Measurements from ENCODE around the gene PXDN. TPM values are rescaled to one million over a fixed set of nuclear protein-coding genes. Genes with fewer than 3 reads are reported as not detected.

Gene PXDN
- total RNA-seq, 2 donors from 2014 or later = 9.5 to 20.0 TPM

DNA sequence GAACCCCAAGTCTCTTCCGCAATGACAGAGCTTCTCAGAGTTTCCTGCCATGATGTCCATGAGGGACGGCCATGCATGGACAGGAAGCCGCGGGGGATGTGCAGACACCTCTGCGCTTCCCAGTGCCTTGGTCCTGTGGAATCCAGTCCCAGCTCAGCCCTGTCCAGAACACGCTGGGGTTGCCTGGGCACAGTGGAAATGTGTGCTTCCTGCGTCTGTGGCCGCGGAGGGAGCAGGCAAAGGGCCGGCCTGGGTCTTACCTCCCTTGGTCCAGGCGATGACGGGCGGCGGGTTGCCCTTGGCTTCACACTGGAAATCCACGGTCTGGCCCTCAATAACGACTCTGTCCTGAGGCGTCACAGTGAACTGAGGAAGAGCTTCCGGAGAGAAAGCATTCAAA lies 79.6 kb downstream of the PXDN start:
- TF ChIP-seq, protein P1, sequence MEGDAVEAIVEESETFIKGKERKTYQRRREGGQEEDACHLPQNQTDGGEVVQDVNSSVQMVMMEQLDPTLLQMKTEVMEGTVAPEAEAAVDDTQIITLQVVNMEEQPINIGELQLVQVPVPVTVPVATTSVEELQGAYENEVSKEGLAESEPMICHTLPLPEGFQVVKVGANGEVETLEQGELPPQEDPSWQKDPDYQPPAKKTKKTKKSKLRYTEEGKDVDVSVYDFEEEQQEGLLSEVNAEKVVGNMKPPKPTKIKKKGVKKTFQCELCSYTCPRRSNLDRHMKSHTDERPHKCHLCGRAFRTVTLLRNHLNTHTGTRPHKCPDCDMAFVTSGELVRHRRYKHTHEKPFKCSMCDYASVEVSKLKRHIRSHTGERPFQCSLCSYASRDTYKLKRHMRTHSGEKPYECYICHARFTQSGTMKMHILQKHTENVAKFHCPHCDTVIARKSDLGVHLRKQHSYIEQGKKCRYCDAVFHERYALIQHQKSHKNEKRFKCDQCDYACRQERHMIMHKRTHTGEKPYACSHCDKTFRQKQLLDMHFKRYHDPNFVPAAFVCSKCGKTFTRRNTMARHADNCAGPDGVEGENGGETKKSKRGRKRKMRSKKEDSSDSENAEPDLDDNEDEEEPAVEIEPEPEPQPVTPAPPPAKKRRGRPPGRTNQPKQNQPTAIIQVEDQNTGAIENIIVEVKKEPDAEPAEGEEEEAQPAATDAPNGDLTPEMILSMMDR (IDR thresholded peaks at IDR 0.05) = no peak
- Histone ChIP-seq H3K4me3 (no peak overlapping the region), H3K9ac (ENCODE audit: low read depth in 2 of 2, low read length in 2 of 2) (no peak overlapping the region), H3K4me1 (no peaks in the 10 kb centered on the region), H3K27me3 (no peaks in the 10 kb centered on the region), H3K36me3 (no peaks in the 10 kb centered on the region), H3K9me3 (no peaks in the 10 kb centered on the region), H3K27ac (no peak overlapping the region)
- peak; percentile 15 for DNase-seq
- intact Hi-C loops (cut with DNase I) = no loop called here

GRCh38 chr2:1664076-1664605 lies 80.2 kb downstream of the PXDN start:
- Histone ChIP-seq H3K36me3 (no peaks in the 10 kb centered on the region), H3K9ac (ENCODE audit: low read depth in 2 of 2, low read length in 2 of 2) (no peak overlapping the region), H3K27me3 (no peaks in the 10 kb centered on the region), H3K27ac (no peak overlapping the region), H3K4me3 (no peak overlapping the region), H3K9me3 (no peaks in the 10 kb centered on the region), H3K4me1 (no peaks in the 10 kb centered on the region)
- TF ChIP-seq, protein P1 (IDR thresholded peaks at IDR 0.05) = no peak
- DNase-seq = no peak
- intact Hi-C loops (cut with DNase I) = no loop called here

GRCh38 chr2:1663621-1664020 lies 80.7 kb downstream of the PXDN start:
- Histone ChIP-seq H3K4me1 (no peaks in the 10 kb centered on the region), H3K27ac (no peak overlapping the region), H3K4me3 (no peak overlapping the region), H3K27me3 (no peaks in the 10 kb centered on the region), H3K9me3 (no peaks in the 10 kb centered on the region), H3K36me3 (no peaks in the 10 kb centered on the region), H3K9ac (ENCODE audit: low read depth in 2 of 2, low read length in 2 of 2) (no peak overlapping the region)
- intact Hi-C loops (cut with DNase I) = no loop called here
- TF ChIP-seq, protein P1 (IDR thresholded peaks at IDR 0.05) = no peak
- DNase-seq = peak; percentile 12

DNA sequence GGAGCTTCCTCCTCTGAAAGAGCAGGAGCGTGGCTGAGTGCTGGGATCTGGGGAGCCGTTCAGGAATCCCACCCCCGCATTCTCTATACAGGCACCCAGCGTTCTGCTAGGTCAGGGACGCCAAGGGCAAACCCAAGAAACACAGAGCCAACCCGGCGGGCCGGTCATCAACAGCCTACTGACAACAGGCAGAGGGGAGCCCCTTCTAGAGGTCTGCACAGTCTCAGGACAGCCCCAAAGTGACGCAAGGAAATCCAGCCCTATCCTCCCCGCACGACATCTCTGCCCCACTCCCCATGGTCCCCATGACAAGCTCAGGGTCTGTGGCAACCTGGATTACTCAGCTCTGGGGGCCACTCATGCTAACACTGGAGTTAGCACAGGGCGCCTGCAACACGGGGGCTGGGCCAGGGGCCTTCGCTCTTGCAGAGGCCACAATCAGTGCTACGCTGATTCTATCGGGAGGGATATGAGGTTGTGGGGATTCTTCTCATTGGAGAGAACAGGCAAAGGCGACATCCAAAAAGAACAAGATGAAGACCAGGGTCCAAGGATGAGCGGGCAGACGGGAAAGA lies 81.6 kb downstream of the PXDN start:
- H3K4me1 ChIP-seq = no peaks in the 10 kb centered on the region
- no peak overlapping the region for H3K9ac ChIP-seq (ENCODE audit: low read depth in 2 of 2, low read length in 2 of 2)
- no peak overlapping the region for H3K4me3 ChIP-seq
- no peaks in the 10 kb centered on the region for H3K9me3 ChIP-seq
- no peaks in the 10 kb centered on the region for H3K27me3 ChIP-seq
- intact Hi-C loops (cut with DNase I) = no loop called here
- no peak for DNase-seq
- TF ChIP-seq, protein P1 (IDR thresholded peaks at IDR 0.05) = no peak
- no peak overlapping the region for H3K27ac ChIP-seq
- no peaks in the 10 kb centered on the region for H3K36me3 ChIP-seq

GRCh38 chr2:1661891-1662605 lies 82.3 kb downstream of the PXDN start:
- no peak for DNase-seq
- intact Hi-C loops (cut with DNase I) = no loop called here
- TF ChIP-seq, protein P1 (IDR thresholded peaks at IDR 0.05) = no peak
- H3K4me1 ChIP-seq = no peaks in the 10 kb centered on the region
- H3K27ac ChIP-seq = no peak overlapping the region
- no peak overlapping the region for H3K4me3 ChIP-seq
- no peaks in the 10 kb centered on the region for H3K27me3 ChIP-seq
- H3K36me3 ChIP-seq = no peaks in the 10 kb centered on the region
- H3K9ac ChIP-seq (ENCODE audit: low read depth in 2 of 2, low read length in 2 of 2) = no peak overlapping the region
- no peaks in the 10 kb centered on the region for H3K9me3 ChIP-seq
